GM19324 (cell line): Measurements from ENCODE around the gene FAM219B.

Experiments used
- ATAC-seq: cut with Tn5 transposase; IDR thresholded peaks from one replicate; pipeline ENCODE4 v1.9.1; 2021; ENCODE audit warnings: mild to moderate bottlenecking, moderate library complexity; ENCODE audit not compliant: unreplicated experiment, low FRiP score

FAM219B gene

GRCh38 chr15:74851960-74852359 is 54.7 kb downstream of the FAM219B start:
- no peak for ATAC-seq

- ATAC-seq: no peak
These were observed 56.3 kb downstream of the FAM219B start for GRCh38 chr15:74850393-74850792.
